Measurements from ENCODE around the gene THY1.

The THY1 gene

GRCh38 chr11:119424775-119425174 lies 1.8 kb upstream of the THY1 start:
- Histone ChIP-seq H3K4me3 (ENCODE audit: low read depth, low read length) (no peak overlapping the region), H3K36me3 (ENCODE audit: control insufficient read depth, insufficient read depth, low read length) (peaks cover 13% of the 10 kb centered on the region), H3K27ac (ENCODE audit: low read depth, low read length) (no peak overlapping the region), H3K27me3 (ENCODE audit: control insufficient read depth, insufficient read depth, low read length) (no peaks in the 10 kb centered on the region), H3K9me3 (ENCODE audit: control insufficient read depth, insufficient read depth, low read length) (no peaks in the 10 kb centered on the region), H3K9ac (ENCODE audit: low read depth, low read length) (no peak overlapping the region), H3K4me1 (ENCODE audit: control insufficient read depth, insufficient read depth, low read length) (peaks cover 51% of the 10 kb centered on the region)

- no peak overlapping the region for H3K4me3 ChIP-seq (ENCODE audit: low read depth, low read length)
- H3K27me3 ChIP-seq (ENCODE audit: control insufficient read depth, insufficient read depth, low read length) = no peaks in the 10 kb centered on the region
These were observed 1.3 kb upstream of the THY1 start for GRCh38 chr11:119424276-119424675.

GRCh38 chr11:119423509-119424254 lies 710 bp upstream of the THY1 start:
- peak overlapping the region; percentile 93 for H3K4me3 ChIP-seq (ENCODE audit: low read depth, low read length)
- peaks cover 24% of the 10 kb centered on the region for H3K36me3 ChIP-seq (ENCODE audit: control insufficient read depth, insufficient read depth, low read length)
- H3K27ac ChIP-seq (ENCODE audit: low read depth, low read length) = peak overlapping the region; percentile 77
- H3K4me1 ChIP-seq (ENCODE audit: control insufficient read depth, insufficient read depth, low read length) = peaks cover 51% of the 10 kb centered on the region
- no peaks in the 10 kb centered on the region for H3K27me3 ChIP-seq (ENCODE audit: control insufficient read depth, insufficient read depth, low read length)
- no peaks in the 10 kb centered on the region for H3K9me3 ChIP-seq (ENCODE audit: control insufficient read depth, insufficient read depth, low read length)
- H3K9ac ChIP-seq (ENCODE audit: low read depth, low read length) = no peak overlapping the region

More at GRCh38 chr11:119424276-119424675, 1.3 kb upstream of the THY1 start:
- Histone ChIP-seq H3K9me3 (ENCODE audit: control insufficient read depth, insufficient read depth, low read length) (no peaks in the 10 kb centered on the region), H3K36me3 (ENCODE audit: control insufficient read depth, insufficient read depth, low read length) (peaks cover 18% of the 10 kb centered on the region), H3K9ac (ENCODE audit: low read depth, low read length) (no peak overlapping the region), H3K27ac (ENCODE audit: low read depth, low read length) (no peak overlapping the region), H3K4me1 (ENCODE audit: control insufficient read depth, insufficient read depth, low read length) (peaks cover 51% of the 10 kb centered on the region)

- Histone ChIP-seq H3K36me3 (ENCODE audit: control insufficient read depth, insufficient read depth, low read length) (peaks cover 36% of the 10 kb centered on the region), H3K4me1 (ENCODE audit: control insufficient read depth, insufficient read depth, low read length) (peaks cover 61% of the 10 kb centered on the region), H3K4me3 (ENCODE audit: low read depth, low read length) (peak overlapping the region; percentile 93), H3K9ac (ENCODE audit: low read depth, low read length) (peak overlapping the region; percentile 76), H3K27ac (ENCODE audit: low read depth, low read length) (peak overlapping the region; percentile 77), H3K9me3 (ENCODE audit: control insufficient read depth, insufficient read depth, low read length) (no peaks in the 10 kb centered on the region), H3K27me3 (ENCODE audit: control insufficient read depth, insufficient read depth, low read length) (no peaks in the 10 kb centered on the region)
These were observed 797 bp downstream of the THY1 start for GRCh38 chr11:119421941-119422808.

- H3K4me1 ChIP-seq (ENCODE audit: control insufficient read depth, insufficient read depth, low read length) = peaks cover 58% of the 10 kb centered on the region
- peak overlapping the region; percentile 93 for H3K4me3 ChIP-seq (ENCODE audit: low read depth, low read length)
- H3K36me3 ChIP-seq (ENCODE audit: control insufficient read depth, insufficient read depth, low read length) = peaks cover 36% of the 10 kb centered on the region
- H3K9ac ChIP-seq (ENCODE audit: low read depth, low read length) = peak overlapping the region; percentile 76
- peak overlapping the region; percentile 77 for H3K27ac ChIP-seq (ENCODE audit: low read depth, low read length)
- H3K27me3 ChIP-seq (ENCODE audit: control insufficient read depth, insufficient read depth, low read length) = no peaks in the 10 kb centered on the region
- no peaks in the 10 kb centered on the region for H3K9me3 ChIP-seq (ENCODE audit: control insufficient read depth, insufficient read depth, low read length)
These were observed 1.6 kb downstream of the THY1 start for GRCh38 chr11:119421351-119421750.

GRCh38 chr11:119420631-119421030 lies 2.3 kb downstream of the THY1 start:
- Histone ChIP-seq H3K4me1 (ENCODE audit: control insufficient read depth, insufficient read depth, low read length) (peaks cover 53% of the 10 kb centered on the region), H3K4me3 (ENCODE audit: low read depth, low read length) (peak overlapping the region; percentile 93), H3K27ac (ENCODE audit: low read depth, low read length) (no peak overlapping the region), H3K9me3 (ENCODE audit: control insufficient read depth, insufficient read depth, low read length) (no peaks in the 10 kb centered on the region), H3K9ac (ENCODE audit: low read depth, low read length) (peak overlapping the region; percentile 23), H3K36me3 (ENCODE audit: control insufficient read depth, insufficient read depth, low read length) (peaks cover 36% of the 10 kb centered on the region), H3K27me3 (ENCODE audit: control insufficient read depth, insufficient read depth, low read length) (no peaks in the 10 kb centered on the region)

GRCh38 chr11:119419834-119420492 lies 3.0 kb downstream of the THY1 start:
- H3K36me3 ChIP-seq (ENCODE audit: control insufficient read depth, insufficient read depth, low read length) = peaks cover 36% of the 10 kb centered on the region
- H3K27me3 ChIP-seq (ENCODE audit: control insufficient read depth, insufficient read depth, low read length) = no peaks in the 10 kb centered on the region
- H3K27ac ChIP-seq (ENCODE audit: low read depth, low read length) = no peak overlapping the region
- peaks cover 49% of the 10 kb centered on the region for H3K4me1 ChIP-seq (ENCODE audit: control insufficient read depth, insufficient read depth, low read length)
- no peak overlapping the region for H3K9ac ChIP-seq (ENCODE audit: low read depth, low read length)
- no peaks in the 10 kb centered on the region for H3K9me3 ChIP-seq (ENCODE audit: control insufficient read depth, insufficient read depth, low read length)
- H3K4me3 ChIP-seq (ENCODE audit: low read depth, low read length) = no peak overlapping the region

GRCh38 chr11:119419246-119419645 lies 3.7 kb downstream of the THY1 start:
- Histone ChIP-seq H3K27ac (ENCODE audit: low read depth, low read length) (no peak overlapping the region), H3K27me3 (ENCODE audit: control insufficient read depth, insufficient read depth, low read length) (no peaks in the 10 kb centered on the region), H3K9me3 (ENCODE audit: control insufficient read depth, insufficient read depth, low read length) (no peaks in the 10 kb centered on the region), H3K4me1 (ENCODE audit: control insufficient read depth, insufficient read depth, low read length) (peaks cover 42% of the 10 kb centered on the region), H3K9ac (ENCODE audit: low read depth, low read length) (no peak overlapping the region), H3K4me3 (ENCODE audit: low read depth, low read length) (no peak overlapping the region), H3K36me3 (ENCODE audit: control insufficient read depth, insufficient read depth, low read length) (peaks cover 36% of the 10 kb centered on the region)

GRCh38 chr11:119418759-119419158 lies 4.2 kb downstream of the THY1 start:
- peaks cover 37% of the 10 kb centered on the region for H3K4me1 ChIP-seq (ENCODE audit: control insufficient read depth, insufficient read depth, low read length)
- peaks cover 36% of the 10 kb centered on the region for H3K36me3 ChIP-seq (ENCODE audit: control insufficient read depth, insufficient read depth, low read length)
- H3K9ac ChIP-seq (ENCODE audit: low read depth, low read length) = no peak overlapping the region
- no peak overlapping the region for H3K27ac ChIP-seq (ENCODE audit: low read depth, low read length)
- no peaks in the 10 kb centered on the region for H3K27me3 ChIP-seq (ENCODE audit: control insufficient read depth, insufficient read depth, low read length)
- no peaks in the 10 kb centered on the region for H3K9me3 ChIP-seq (ENCODE audit: control insufficient read depth, insufficient read depth, low read length)
- H3K4me3 ChIP-seq (ENCODE audit: low read depth, low read length) = no peak overlapping the region

GRCh38 chr11:119417726-119418540 lies 5.0 kb downstream of the THY1 start:
- no peaks in the 10 kb centered on the region for H3K9me3 ChIP-seq (ENCODE audit: control insufficient read depth, insufficient read depth, low read length)
- no peaks in the 10 kb centered on the region for H3K27me3 ChIP-seq (ENCODE audit: control insufficient read depth, insufficient read depth, low read length)
- peaks cover 36% of the 10 kb centered on the region for H3K36me3 ChIP-seq (ENCODE audit: control insufficient read depth, insufficient read depth, low read length)
- H3K4me3 ChIP-seq (ENCODE audit: low read depth, low read length) = no peak overlapping the region
- no peak overlapping the region for H3K9ac ChIP-seq (ENCODE audit: low read depth, low read length)
- H3K27ac ChIP-seq (ENCODE audit: low read depth, low read length) = peak overlapping the region; percentile 29
- peaks cover 32% of the 10 kb centered on the region for H3K4me1 ChIP-seq (ENCODE audit: control insufficient read depth, insufficient read depth, low read length)
